ENCODE measurements around the gene SERPINI1. TPM values are rescaled to one million over a fixed set of nuclear protein-coding genes. Genes with fewer than 3 reads are reported as not detected.

The SERPINI1 gene
- 0.14 and 0.43 TPM in 2 replicates for total RNA-seq (2014; rRNA removed; shearing (Covaris generic))

DNA sequence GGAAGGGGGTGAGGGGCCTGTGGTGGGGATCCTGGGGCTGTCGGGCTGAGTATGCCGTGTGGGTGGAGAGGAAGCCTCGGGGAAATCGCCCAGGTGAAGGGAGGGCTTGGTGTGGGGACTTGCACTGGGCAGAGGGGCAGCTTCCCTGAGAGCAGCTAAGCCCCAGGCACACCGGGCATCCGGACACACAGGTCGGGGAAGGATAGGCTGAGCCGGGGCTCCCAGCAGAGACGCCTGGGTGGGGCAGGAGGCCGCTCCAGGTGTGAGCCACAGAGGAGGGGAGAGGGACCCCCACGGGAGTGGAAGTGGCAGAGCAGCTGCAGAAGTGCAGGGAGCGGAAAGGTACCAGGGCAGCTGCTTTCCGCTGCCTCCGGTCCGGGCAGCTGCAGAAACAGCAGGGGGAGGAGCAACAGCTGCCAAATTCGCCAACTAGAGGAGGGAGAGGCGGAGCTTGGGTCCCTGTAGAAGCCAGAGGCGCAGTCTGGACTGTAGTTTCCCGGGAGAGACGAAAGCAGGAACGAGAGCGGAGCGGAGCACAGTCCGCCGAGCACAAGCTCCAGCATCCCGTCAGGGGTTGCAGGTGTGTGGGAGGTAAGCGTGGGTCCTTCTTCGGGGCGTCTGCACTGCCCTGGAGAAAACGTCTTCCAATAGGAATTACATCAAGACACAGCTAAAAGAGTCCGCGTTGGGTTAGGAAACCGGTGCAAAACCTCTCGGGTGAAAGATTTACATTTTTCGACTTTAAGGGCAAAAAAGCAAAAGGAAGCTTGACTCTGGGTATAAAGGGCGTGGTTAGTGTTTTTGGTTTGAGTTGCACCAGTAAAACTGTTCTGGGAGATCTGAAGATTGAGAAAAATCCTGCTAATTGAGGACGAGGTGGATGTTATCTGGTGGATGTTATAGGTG lies at the start of gene SERPINI1:
Gene SERPINI1, plus strand, starts transcription at position 489 of the 906 bp plus-strand sequence. CDS start 53,408 bp downstream, outside the sequence.
- in situ Hi-C loops (cut with HindIII; ENCODE audit: low sequenced_read_pairs): no loop called here

GRCh38 chr3:167691366-167691765 lies 44.2 kb upstream of the SERPINI1 start:
- DNase-seq (ENCODE audit: low spot score): no peak
- in situ Hi-C loops (cut with HindIII; ENCODE audit: low sequenced_read_pairs): no loop called here

More for the DNA sequence above, at the start of gene SERPINI1:
- DNase-seq (ENCODE audit: low spot score): peak; percentile 89

- in situ Hi-C loops (cut with HindIII; ENCODE audit: low sequenced_read_pairs): no loop called here
Observed at GRCh38 chr3:167694121-167694520, 41.4 kb upstream of the SERPINI1 start.

DNA sequence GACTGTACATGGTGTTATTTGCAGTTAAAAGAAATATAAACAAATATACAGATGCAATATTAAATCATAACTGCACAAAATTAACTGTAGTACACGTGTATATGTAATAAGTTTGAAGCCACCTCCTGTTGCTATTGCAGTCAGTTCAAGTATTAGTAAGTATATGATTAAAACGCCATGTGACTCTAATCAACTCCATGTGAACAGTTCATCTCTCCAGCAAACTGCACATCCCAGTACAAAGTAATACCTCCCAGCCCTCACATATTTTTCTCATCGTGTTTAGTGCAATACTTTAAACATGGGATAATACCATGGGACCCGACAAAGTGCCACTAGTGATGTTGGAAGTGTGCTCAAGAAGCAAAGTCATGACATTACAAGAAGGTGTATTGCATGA lies 35.5 kb upstream of the SERPINI1 start:
- in situ Hi-C loops (cut with HindIII; ENCODE audit: low sequenced_read_pairs): no loop called here
- DNase-seq (ENCODE audit: low spot score): no peak

More at GRCh38 chr3:167694121-167694520, 41.4 kb upstream of the SERPINI1 start:
- no peak for DNase-seq (ENCODE audit: low spot score)

DNA sequence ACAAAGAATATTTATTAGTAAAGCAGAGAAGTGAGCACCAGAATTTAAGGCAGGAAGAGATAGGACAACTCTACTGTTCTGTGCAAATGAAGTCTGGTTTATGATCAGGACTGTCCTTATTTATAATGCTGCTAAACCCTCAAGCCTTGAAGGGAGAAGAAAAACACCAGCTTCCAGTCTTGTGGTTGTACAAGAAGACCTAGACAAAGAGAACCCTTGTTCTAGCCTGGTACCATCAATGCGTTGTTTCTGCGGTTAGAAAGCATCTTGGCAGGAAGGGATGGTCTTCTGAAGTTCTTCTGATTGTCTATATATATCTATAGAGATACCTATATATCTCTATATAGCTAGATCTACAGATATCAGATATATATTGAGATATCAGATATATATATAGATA lies 34.6 kb upstream of the SERPINI1 start:
- no peak for DNase-seq (ENCODE audit: low spot score)
- in situ Hi-C loops (cut with HindIII; ENCODE audit: low sequenced_read_pairs): no loop called here

DNA sequence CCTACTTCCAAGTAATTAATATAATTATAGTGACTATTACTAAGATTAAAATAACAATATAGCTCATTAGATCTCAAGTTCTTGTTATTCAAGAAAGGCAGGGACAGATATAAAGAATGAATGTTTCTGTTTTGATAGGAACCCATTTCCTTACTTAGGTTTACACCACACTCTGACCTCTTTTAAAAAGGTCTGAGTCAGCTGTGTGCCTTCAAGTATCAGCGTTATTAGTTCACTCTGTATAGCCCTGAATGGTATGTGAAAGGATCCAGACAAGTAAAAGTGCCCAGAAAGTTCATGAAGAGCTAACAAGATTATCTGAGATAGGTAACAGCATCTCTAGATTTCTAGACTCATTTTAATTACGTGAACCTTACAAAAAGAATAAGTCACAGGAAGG lies 29.7 kb upstream of the SERPINI1 start:
- no peak for DNase-seq (ENCODE audit: low spot score)
- in situ Hi-C loops (cut with HindIII; ENCODE audit: low sequenced_read_pairs): no loop called here

GRCh38 chr3:167709690-167710089 lies 25.8 kb upstream of the SERPINI1 start:
- DNase-seq (ENCODE audit: low spot score): no peak
- in situ Hi-C loops (cut with HindIII; ENCODE audit: low sequenced_read_pairs): no loop called here

DNA sequence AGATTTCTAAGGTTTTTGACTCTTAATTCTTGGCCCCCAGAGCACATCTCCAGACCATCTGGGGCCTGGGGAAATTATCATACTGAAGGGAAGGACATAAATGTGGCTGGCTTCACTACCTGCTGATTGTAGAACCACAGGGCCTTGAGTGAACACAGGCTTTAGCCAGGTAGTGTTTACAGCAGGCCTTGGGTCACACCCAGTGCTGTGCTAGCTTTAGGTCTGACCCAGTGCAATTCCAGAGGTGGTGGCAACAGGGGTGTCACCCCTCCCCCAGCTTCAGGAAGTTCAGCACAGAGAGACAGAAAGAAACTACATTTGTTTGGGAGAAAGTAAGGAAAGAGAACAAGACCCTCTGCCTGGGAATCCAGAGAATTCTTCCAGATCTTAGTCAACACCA lies 25.0 kb upstream of the SERPINI1 start:
- in situ Hi-C loops (cut with HindIII; ENCODE audit: low sequenced_read_pairs): no loop called here
- DNase-seq (ENCODE audit: low spot score): no peak

DNA sequence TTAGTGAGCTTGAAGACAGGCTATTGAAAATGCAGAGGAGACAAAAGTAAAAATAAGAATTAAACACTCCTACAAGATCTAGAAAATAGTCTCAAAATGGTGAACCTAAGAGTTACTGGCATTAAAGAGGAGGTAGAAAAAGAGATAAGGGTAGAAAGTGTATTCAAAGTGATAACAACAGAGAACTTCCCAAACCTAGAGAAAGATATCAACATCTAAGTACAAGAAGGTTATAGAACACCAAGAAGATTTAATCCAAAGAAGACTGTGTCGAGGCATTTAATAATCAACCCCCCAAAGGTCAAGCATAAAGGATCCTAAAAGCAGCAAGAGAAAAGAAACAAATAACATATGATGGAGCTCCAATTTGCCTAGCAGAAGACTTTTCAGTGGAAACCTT lies 24.1 kb upstream of the SERPINI1 start:
- in situ Hi-C loops (cut with HindIII; ENCODE audit: low sequenced_read_pairs): no loop called here
- no peak for DNase-seq (ENCODE audit: low spot score)

DNA sequence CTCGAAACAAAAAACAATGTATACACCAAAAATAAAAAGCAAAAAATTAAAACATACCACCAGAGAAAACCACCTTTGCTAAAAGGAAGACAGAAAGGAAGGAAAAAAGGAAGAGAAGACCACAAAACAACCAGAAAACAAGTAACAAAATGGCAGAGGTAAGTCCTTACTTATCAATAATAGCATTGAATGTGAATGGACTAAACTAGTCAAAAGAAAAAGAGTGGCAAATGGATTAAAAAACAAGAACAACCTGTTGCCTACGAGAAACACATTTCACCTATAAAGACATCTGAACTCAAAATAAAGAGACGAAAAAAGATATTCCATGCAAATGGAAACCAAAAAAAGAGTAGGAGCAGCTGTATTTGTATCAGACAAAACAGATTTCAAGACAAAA lies 23.1 kb upstream of the SERPINI1 start:
- in situ Hi-C loops (cut with HindIII; ENCODE audit: low sequenced_read_pairs): no loop called here
- DNase-seq (ENCODE audit: low spot score): no peak

GRCh38 chr3:167714871-167715270 lies 20.6 kb upstream of the SERPINI1 start:
- DNase-seq (ENCODE audit: low spot score): no peak
- in situ Hi-C loops (cut with HindIII; ENCODE audit: low sequenced_read_pairs): no loop called here

GRCh38 chr3:167716920-167717319 lies 18.6 kb upstream of the SERPINI1 start:
- no peak for DNase-seq (ENCODE audit: low spot score)
- in situ Hi-C loops (cut with HindIII; ENCODE audit: low sequenced_read_pairs): no loop called here

DNA sequence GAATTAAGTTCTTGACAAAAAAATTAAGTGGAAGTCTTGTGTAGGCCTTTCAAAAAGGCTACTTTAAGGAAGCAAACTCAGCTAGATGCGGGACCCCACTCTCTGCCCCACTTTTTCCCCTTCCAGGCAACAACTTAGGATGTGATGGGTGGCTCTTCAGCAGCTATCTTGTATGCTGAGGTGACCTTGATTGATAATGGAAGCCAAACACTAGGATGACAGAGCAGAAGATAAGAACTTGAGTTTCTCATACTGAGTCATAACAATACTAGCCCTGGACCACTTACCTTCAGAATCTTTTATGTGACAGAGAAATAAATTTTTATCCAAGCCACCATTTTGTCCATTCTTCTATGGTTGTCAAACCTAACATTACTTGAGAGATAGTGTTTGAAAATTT lies 16.9 kb upstream of the SERPINI1 start:
- in situ Hi-C loops (cut with HindIII; ENCODE audit: low sequenced_read_pairs): no loop called here
- DNase-seq (ENCODE audit: low spot score): no peak

DNA sequence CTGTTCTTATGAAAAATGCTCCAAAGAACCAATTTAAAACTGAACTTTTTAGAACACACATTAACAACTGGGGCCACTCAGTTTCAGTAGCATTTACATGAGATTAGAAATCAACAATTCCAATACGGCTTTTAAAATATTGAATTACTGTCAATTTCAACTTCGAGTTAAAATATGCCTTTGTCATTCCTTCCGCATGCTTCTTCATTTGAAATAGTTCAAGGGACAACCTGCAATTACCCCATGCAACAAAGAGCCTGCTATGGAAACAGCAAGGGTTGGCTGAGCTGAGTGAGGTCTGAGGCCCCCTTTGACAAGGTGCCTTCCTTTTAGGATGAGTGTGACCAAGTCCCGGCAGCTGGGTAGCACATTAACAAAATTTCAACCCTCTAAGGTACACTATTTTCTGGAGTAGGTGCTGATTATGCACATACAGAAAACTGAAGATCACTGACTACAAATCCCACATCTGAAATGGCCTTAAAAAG lies 12.5 kb upstream of the SERPINI1 start:
- DNase-seq (ENCODE audit: low spot score): no peak
- in situ Hi-C loops (cut with HindIII; ENCODE audit: low sequenced_read_pairs): no loop called here

GRCh38 chr3:167723872-167724271 lies 11.6 kb upstream of the SERPINI1 start:
- in situ Hi-C loops (cut with HindIII; ENCODE audit: low sequenced_read_pairs): no loop called here
- no peak for DNase-seq (ENCODE audit: low spot score)

DNA sequence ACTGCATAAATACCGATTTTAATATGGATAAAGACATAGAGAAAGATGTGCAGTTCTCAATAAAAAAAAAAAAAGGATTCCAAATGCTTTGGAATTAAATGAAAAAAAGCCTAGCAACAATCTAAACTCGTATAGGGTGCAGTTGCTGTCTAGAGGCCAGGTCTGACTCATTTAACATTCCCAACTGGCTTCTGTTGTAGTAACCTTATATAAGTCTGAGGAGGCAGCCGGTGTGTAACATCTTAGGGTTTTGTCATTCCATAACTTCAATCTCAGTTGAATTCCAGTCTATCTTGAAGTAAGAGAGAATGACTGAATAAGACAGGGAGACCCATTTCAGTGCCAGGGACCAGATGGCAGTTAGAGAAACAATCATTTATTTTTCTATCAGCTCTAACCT lies 7.3 kb upstream of the SERPINI1 start:
- DNase-seq (ENCODE audit: low spot score): no peak
- in situ Hi-C loops (cut with HindIII; ENCODE audit: low sequenced_read_pairs): no loop called here

- DNase-seq (ENCODE audit: low spot score): no peak
- in situ Hi-C loops (cut with HindIII; ENCODE audit: low sequenced_read_pairs): no loop called here
Observed at GRCh38 chr3:167728632-167729323, 6.7 kb upstream of the SERPINI1 start.

- DNase-seq (ENCODE audit: low spot score): no peak
- in situ Hi-C loops (cut with HindIII; ENCODE audit: low sequenced_read_pairs): no loop called here
Observed at GRCh38 chr3:167729591-167729990, 5.9 kb upstream of the SERPINI1 start.

DNA sequence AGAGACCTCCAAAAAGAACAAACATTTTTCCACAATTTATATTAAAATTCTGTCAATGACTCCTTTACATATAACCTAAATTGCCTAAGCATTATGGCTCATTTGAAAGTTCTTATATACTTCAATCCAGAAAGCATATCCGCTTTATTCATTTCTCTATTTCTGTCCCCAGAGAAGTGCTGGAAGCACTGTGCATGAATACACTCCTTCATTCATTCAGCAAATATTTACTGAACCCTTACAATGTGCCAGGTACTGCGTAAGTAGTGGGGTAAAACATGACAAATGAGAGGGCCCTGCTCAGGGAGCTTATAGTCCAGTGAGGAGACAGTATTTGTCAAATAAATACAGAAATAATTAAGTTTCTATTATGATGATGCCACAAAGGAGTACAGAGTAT lies 4.1 kb upstream of the SERPINI1 start:
- in situ Hi-C loops (cut with HindIII; ENCODE audit: low sequenced_read_pairs): no loop called here
- DNase-seq (ENCODE audit: low spot score): no peak
